ENCODE measurements around the gene GRPEL1. TPM values are rescaled to one million over a fixed set of nuclear protein-coding genes. Genes with fewer than 3 reads are reported as not detected.

The GRPEL1 gene
- total and polyA plus RNA-seq, 2 of the 13 experiments (the other 11 are each of a cell fraction or from before 2014, with no cell fraction given) = 32.3 to 141 TPM

DNA sequence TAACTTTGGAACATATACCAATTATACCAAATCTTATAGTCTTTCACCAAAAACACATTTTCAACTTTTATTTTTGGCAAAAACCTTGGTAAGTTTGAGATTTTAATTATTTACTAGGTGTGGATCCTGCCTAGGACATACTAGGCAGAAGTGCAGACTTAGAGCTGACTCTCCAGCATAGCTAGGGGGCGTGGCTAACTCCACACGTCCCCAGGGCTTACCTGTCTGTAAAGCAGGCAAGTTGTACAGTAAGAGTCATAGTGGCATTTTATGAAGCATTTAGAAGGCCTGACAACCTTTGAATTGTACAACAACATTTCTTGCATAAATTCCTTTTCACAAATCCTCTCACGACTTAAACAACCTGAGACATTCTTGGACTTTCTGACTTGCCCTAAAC, 19.2 kb upstream of the GRPEL1 start:
- no peak overlapping the region for H3K4me2 ChIP-seq (ENCODE audit: low read depth, low read length)
- no peaks in the 10 kb centered on the region for H4K20me1 ChIP-seq (ENCODE audit: insufficient read depth, low read length)
- POLR2A ChIA-PET = interaction anchor here (0.6 kb wide), 1 partner anchor 545 kb away, joined by 3 read pairs; no protein-coding TSS in a partner anchor
- ATAC-seq (no peak), FAIRE-seq (no peak), DNase-seq (ENCODE audit: low spot score) (no peak)
- WGBS (ENCODE audit: low lambda C conversion rate) = 27% methylated on average over 3 of the region's 3 CpGs
- no peak overlapping the region for H3K9ac ChIP-seq (ENCODE audit: insufficient read depth, low read depth, low read length)
- no peak overlapping the region for H3K27ac ChIP-seq (ENCODE audit: extremely low read length, insufficient read depth, low read length)
- BruUV-seq (replicated peaks) = no TSS peak
- in situ Hi-C loops (cut with HindIII; ENCODE audit: extremely low pct_ligation_motif_present, low pct_unique_long_range_greater_than_20kb) = no loop called here
- peaks cover 1 to 10% of the 10 kb centered on the region in 2 experiments; a peak in 1 of 5 replicates for H3K27me3 ChIP-seq (ENCODE audit: control insufficient read depth in 1 of 2, insufficient read depth in 2 of 2, low read length in 2 of 2)
- H3K4me1 ChIP-seq (ENCODE audit: insufficient read depth, low read length) = peaks cover 7% of the 10 kb centered on the region; the same call in 1 of the 2 replicates
- intact Hi-C loops (cut with micrococcal nuclease; ENCODE audit: unreplicated experiment) = no loop called here
- no peak overlapping the region for H2AFZ ChIP-seq (ENCODE audit: low read length)
- H3K4me3 ChIP-seq (replicated peaks in 1 of 3; ENCODE audit: insufficient read depth in 1 of 3, low read depth in 2 of 3, low read length in 3 of 3) = no peak overlapping the region
- TF ChIP-seq U2AF2 (IDR thresholded peaks at IDR 0.05; ENCODE audit: low read depth, low read length) = no peak
- TF ChIP-seq, protein P1, sequence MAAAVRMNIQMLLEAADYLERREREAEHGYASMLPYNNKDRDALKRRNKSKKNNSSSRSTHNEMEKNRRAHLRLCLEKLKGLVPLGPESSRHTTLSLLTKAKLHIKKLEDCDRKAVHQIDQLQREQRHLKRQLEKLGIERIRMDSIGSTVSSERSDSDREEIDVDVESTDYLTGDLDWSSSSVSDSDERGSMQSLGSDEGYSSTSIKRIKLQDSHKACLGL (CRISPR knock-in tag; IDR thresholded peaks at IDR 0.05) = no peak
- TF ChIP-seq ZNF776 (CRISPR knock-in tag; IDR thresholded peaks at IDR 0.05) = no peak
- no peak for TF ChIP-seq GTF2F1 (IDR thresholded peaks at IDR 0.05; ENCODE audit: low read length)
- TF ChIP-seq ZNF577 (CRISPR knock-in tag; IDR thresholded peaks at IDR 0.05; ENCODE audit: borderline replicate concordance, low read depth) = no peak
- no peak for TF ChIP-seq MEF2D (CRISPR knock-in tag; IDR thresholded peaks at IDR 0.05)
- no peaks in the 10 kb centered on the region for H3K79me2 ChIP-seq (ENCODE audit: insufficient read depth, low read length)
- CTCF ChIA-PET (ENCODE audit: low intra/inter-chr PET ratio, low total read pairs) = no interaction called here
- no peaks in the 10 kb centered on the region for H3K36me3 ChIP-seq (replicated peaks in 1 of 2; ENCODE audit: control insufficient read depth in 1 of 2, insufficient read depth in 2 of 2, low read length in 2 of 2)
- 0 out of 2 replicates have a peak, but pooled peaks cover 7% of the 10 kb centered on the region for H3K9me3 ChIP-seq (ENCODE audit: low read length)

DNA sequence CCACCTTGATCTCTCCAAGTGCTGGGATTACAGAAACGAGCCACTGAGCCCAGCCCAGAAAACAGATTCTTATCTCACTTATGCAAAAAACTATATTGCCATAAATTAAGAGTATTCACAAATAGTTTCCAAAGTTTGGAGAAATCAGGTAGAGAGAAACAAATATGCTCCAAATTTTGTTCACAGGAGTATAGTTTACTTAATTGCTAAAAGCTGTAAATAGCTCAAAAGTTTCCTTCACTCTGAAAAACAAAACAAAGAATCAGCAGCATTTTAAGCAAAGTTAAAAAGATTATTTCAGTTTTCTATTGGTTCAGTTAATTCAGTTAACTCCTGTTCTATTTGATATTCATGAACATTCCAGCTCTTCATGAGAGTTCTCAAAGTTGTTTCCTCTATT, 18.5 kb upstream of the GRPEL1 start:
- ChIA-PET CTCF (ENCODE audit: low intra/inter-chr PET ratio, low total read pairs) (no interaction called here), POLR2A (interaction anchor here (0.6 to 0.7 kb wide), 2 partner anchors 18 to 545 kb away, joined by 3 to 4 read pairs; no protein-coding TSS in a partner anchor)
- no peak overlapping the region for H3K4me2 ChIP-seq (ENCODE audit: low read depth, low read length)
- H3K36me3 ChIP-seq (replicated peaks in 1 of 2; ENCODE audit: control insufficient read depth in 1 of 2, insufficient read depth in 2 of 2, low read length in 2 of 2) = no peaks in the 10 kb centered on the region
- FAIRE-seq (no peak), DNase-seq (ENCODE audit: low spot score) (no peak), ATAC-seq (no peak)
- peaks cover 1 to 10% of the 10 kb centered on the region in 2 experiments; a peak in 1 of 5 replicates for H3K27me3 ChIP-seq (ENCODE audit: control insufficient read depth in 1 of 2, insufficient read depth in 2 of 2, low read length in 2 of 2)
- 0% methylated on average over 1 of the region's 1 CpG for WGBS (ENCODE audit: low lambda C conversion rate)
- no peaks in the 10 kb centered on the region for H3K79me2 ChIP-seq (ENCODE audit: insufficient read depth, low read length)
- no peak overlapping the region for H3K27ac ChIP-seq (ENCODE audit: extremely low read length, insufficient read depth, low read length)
- no peak overlapping the region for H3K4me3 ChIP-seq (replicated peaks in 1 of 3; ENCODE audit: insufficient read depth in 1 of 3, low read depth in 2 of 3, low read length in 3 of 3)
- in situ Hi-C loops (cut with HindIII; ENCODE audit: extremely low pct_ligation_motif_present, low pct_unique_long_range_greater_than_20kb) = no loop called here
- H2AFZ ChIP-seq (ENCODE audit: low read length) = no peak overlapping the region
- intact Hi-C loops (cut with micrococcal nuclease; ENCODE audit: unreplicated experiment) = no loop called here
- no TSS peak for BruUV-seq (replicated peaks)
- 0 out of 2 replicates have a peak, but pooled peaks cover 7% of the 10 kb centered on the region for H3K9me3 ChIP-seq (ENCODE audit: low read length)
- H3K9ac ChIP-seq (ENCODE audit: insufficient read depth, low read depth, low read length) = no peak overlapping the region
- no peaks in the 10 kb centered on the region for H4K20me1 ChIP-seq (ENCODE audit: insufficient read depth, low read length)
- H3K4me1 ChIP-seq (ENCODE audit: insufficient read depth, low read length) = peaks cover 7% of the 10 kb centered on the region; the same call in 1 of the 2 replicates
- TF ChIP-seq NFE2 (CRISPR knock-in tag; IDR thresholded peaks at IDR 0.05) (no peak), ZNF703 (CRISPR knock-in tag; IDR thresholded peaks at IDR 0.05; ENCODE audit: borderline replicate concordance) (no peak), CENPT (CRISPR knock-in tag; IDR thresholded peaks at IDR 0.05; ENCODE audit: low read depth) (no peak)
- TF ChIP-seq, protein P2, sequence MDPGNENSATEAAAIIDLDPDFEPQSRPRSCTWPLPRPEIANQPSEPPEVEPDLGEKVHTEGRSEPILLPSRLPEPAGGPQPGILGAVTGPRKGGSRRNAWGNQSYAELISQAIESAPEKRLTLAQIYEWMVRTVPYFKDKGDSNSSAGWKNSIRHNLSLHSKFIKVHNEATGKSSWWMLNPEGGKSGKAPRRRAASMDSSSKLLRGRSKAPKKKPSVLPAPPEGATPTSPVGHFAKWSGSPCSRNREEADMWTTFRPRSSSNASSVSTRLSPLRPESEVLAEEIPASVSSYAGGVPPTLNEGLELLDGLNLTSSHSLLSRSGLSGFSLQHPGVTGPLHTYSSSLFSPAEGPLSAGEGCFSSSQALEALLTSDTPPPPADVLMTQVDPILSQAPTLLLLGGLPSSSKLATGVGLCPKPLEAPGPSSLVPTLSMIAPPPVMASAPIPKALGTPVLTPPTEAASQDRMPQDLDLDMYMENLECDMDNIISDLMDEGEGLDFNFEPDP (CRISPR knock-in tag; conservative IDR thresholded peaks at IDR 0.05) = no peak
- TF ChIP-seq, protein P3, sequence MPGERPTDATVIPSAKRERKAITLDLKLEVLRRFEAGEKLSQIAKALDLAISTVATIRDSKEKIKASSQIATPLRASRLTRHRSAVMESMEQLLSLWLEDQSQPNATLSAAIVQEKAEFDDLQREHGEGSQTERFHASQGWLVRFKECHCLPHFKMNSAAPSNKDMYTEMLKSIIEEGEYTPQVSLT (CRISPR knock-in tag; IDR thresholded peaks at IDR 0.05; ENCODE audit: borderline replicate concordance, low read depth) = no peak
- TF ChIP-seq, protein P4, sequence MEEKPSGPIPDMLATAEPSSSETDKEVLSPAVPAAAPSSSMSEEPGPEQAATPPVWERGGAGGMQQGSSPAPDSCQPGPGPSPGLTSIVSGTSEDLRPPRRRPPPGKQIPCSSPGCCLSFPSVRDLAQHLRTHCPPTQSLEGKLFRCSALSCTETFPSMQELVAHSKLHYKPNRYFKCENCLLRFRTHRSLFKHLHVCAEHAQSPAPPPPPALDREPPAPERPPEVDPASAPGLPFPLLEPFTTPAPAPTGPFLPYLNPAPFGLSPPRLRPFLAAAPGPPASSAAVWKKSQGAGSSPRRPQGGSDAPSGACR (CRISPR knock-in tag; IDR thresholded peaks at IDR 0.05) = no peak

Measured in HepG2 (cell line).